ENCODE measurements around the gene MUC15. TPM values are rescaled to one million over a fixed set of nuclear protein-coding genes. Genes with fewer than 3 reads are reported as not detected.

Gene MUC15
- total and polyA plus RNA-seq, 2 donors (not counting 1 experiment from before 2014, with no cell fraction given): not detected

GRCh38 chr11:26593691-26594090 is 21.6 kb upstream of the MUC15 start:
- DNase-seq (ENCODE audit: low read depth in 2 of 2): no peak
- H3K27ac ChIP-seq (ENCODE audit: insufficient read depth, low read length): no peak overlapping the region
- H3K36me3 ChIP-seq (ENCODE audit: control insufficient read depth, insufficient read depth, low read length): no peaks in the 10 kb centered on the region
- no peak overlapping the region for H3K4me3 ChIP-seq (replicated peaks in 1 of 4; ENCODE audit: control extremely low read depth in 1 of 4, insufficient read depth in 1 of 4, low read depth in 3 of 4, low read length in 4 of 4)
- H3K4me1 ChIP-seq (ENCODE audit: control insufficient read depth, extremely low read depth, insufficient read depth, low read length): no peaks in the 10 kb centered on the region
- H4K20me1 ChIP-seq (ENCODE audit: control insufficient read depth, extremely low read depth, insufficient read depth, low read length): no peaks in the 10 kb centered on the region
- no peaks in the 10 kb centered on the region for H3K9me3 ChIP-seq (ENCODE audit: control insufficient read depth, insufficient read depth, low read depth, low read length)
- no peak overlapping the region for H2AFZ ChIP-seq (ENCODE audit: low read length)
- no peak overlapping the region for H3K4me2 ChIP-seq (ENCODE audit: extremely low read depth, insufficient read depth, low read length)
- no peak for TF ChIP-seq EZH2 (IDR thresholded peaks at IDR 0.05; ENCODE audit: low read length, missing control alignments)
- no peak for TF ChIP-seq CTCF (conservative IDR thresholded peaks at IDR 0.05 in 1 of 2, IDR thresholded peaks at IDR 0.05 in 1 of 2; ENCODE audit: low read depth in 1 of 2, low read length in 2 of 2)
- H3K9ac ChIP-seq (ENCODE audit: insufficient read depth, low read length): no peak overlapping the region
- no peaks in the 10 kb centered on the region for H3K27me3 ChIP-seq (ENCODE audit: control insufficient read depth, insufficient read depth, low read length)
- no peaks in the 10 kb centered on the region for H3K79me2 ChIP-seq (ENCODE audit: control insufficient read depth, insufficient read depth, low read length)

GRCh38 chr11:26587073-26587472 is 15.0 kb upstream of the MUC15 start:
- TF ChIP-seq CTCF (conservative IDR thresholded peaks at IDR 0.05 in 1 of 2, IDR thresholded peaks at IDR 0.05 in 1 of 2; ENCODE audit: low read depth in 1 of 2, low read length in 2 of 2): no peak
- no peak for TF ChIP-seq EZH2 (IDR thresholded peaks at IDR 0.05; ENCODE audit: low read length, missing control alignments)
- Histone ChIP-seq H3K4me2 (ENCODE audit: extremely low read depth, insufficient read depth, low read length) (no peak overlapping the region), H3K4me1 (ENCODE audit: control insufficient read depth, extremely low read depth, insufficient read depth, low read length) (no peaks in the 10 kb centered on the region), H4K20me1 (ENCODE audit: control insufficient read depth, extremely low read depth, insufficient read depth, low read length) (no peaks in the 10 kb centered on the region), H3K4me3 (replicated peaks in 1 of 4; ENCODE audit: control extremely low read depth in 1 of 4, insufficient read depth in 1 of 4, low read depth in 3 of 4, low read length in 4 of 4) (no peak overlapping the region), H3K79me2 (ENCODE audit: control insufficient read depth, insufficient read depth, low read length) (no peaks in the 10 kb centered on the region), H3K27me3 (ENCODE audit: control insufficient read depth, insufficient read depth, low read length) (no peaks in the 10 kb centered on the region), H3K9me3 (ENCODE audit: control insufficient read depth, insufficient read depth, low read depth, low read length) (no peaks in the 10 kb centered on the region), H3K27ac (ENCODE audit: insufficient read depth, low read length) (no peak overlapping the region), H2AFZ (ENCODE audit: low read length) (no peak overlapping the region), H3K36me3 (ENCODE audit: control insufficient read depth, insufficient read depth, low read length) (no peaks in the 10 kb centered on the region), H3K9ac (ENCODE audit: insufficient read depth, low read length) (no peak overlapping the region)
- DNase-seq (ENCODE audit: low read depth in 2 of 2): no peak

DNA sequence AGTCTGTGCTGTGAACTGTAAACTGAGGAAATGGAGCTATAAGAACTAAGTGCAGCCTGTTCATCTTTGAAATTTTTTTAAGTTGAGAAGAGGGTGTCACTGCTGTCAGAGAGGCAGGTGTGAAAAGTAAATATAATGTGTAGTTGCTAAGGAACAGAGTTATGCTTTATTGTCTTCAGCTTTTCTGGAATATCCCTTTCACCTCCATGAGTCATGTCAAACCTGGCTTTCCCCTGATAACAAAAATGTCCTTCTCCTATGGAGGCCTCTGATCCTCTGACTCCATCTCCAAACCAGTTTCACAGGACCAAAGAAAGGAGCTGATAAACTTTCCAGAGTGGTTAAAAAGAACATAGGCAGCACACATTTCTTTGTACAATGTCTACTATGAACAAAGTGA is 12.8 kb upstream of the MUC15 start:
- TF ChIP-seq CTCF (conservative IDR thresholded peaks at IDR 0.05 in 1 of 2, IDR thresholded peaks at IDR 0.05 in 1 of 2; ENCODE audit: low read depth in 1 of 2, low read length in 2 of 2) (no peak), EZH2 (IDR thresholded peaks at IDR 0.05; ENCODE audit: low read length, missing control alignments) (no peak)
- DNase-seq (ENCODE audit: low read depth in 2 of 2): no peak
- Histone ChIP-seq H3K27me3 (ENCODE audit: control insufficient read depth, insufficient read depth, low read length) (no peaks in the 10 kb centered on the region), H3K9me3 (ENCODE audit: control insufficient read depth, insufficient read depth, low read depth, low read length) (no peaks in the 10 kb centered on the region), H3K27ac (ENCODE audit: insufficient read depth, low read length) (no peak overlapping the region), H2AFZ (ENCODE audit: low read length) (no peak overlapping the region), H3K4me2 (ENCODE audit: extremely low read depth, insufficient read depth, low read length) (no peak overlapping the region), H3K79me2 (ENCODE audit: control insufficient read depth, insufficient read depth, low read length) (no peaks in the 10 kb centered on the region), H3K4me1 (ENCODE audit: control insufficient read depth, extremely low read depth, insufficient read depth, low read length) (no peaks in the 10 kb centered on the region), H4K20me1 (ENCODE audit: control insufficient read depth, extremely low read depth, insufficient read depth, low read length) (no peaks in the 10 kb centered on the region), H3K4me3 (replicated peaks in 1 of 4; ENCODE audit: control extremely low read depth in 1 of 4, insufficient read depth in 1 of 4, low read depth in 3 of 4, low read length in 4 of 4) (no peak overlapping the region), H3K9ac (ENCODE audit: insufficient read depth, low read length) (no peak overlapping the region), H3K36me3 (ENCODE audit: control insufficient read depth, insufficient read depth, low read length) (no peaks in the 10 kb centered on the region)
